GM19025 (cell line): ENCODE measurements around the gene RCOR1.
A peak's percentile ranks its signal among the peaks of the same experiment; 100 is the strongest.

Source experiments
- ATAC-seq: cut with Tn5 transposase; IDR thresholded peaks from one replicate; pipeline ENCODE4 v1.9.1; 2021; ENCODE audit warnings: mild to moderate bottlenecking, low read depth, moderate library complexity; ENCODE audit not compliant: unreplicated experiment

RCOR1 gene

GRCh38 chr14:102768223-102769048, 176.0 kb downstream of the RCOR1 start:
- peak; percentile 53 for ATAC-seq

- no peak for ATAC-seq
Observed at GRCh38 chr14:102769049-102769327, 176.5 kb downstream of the RCOR1 start.

- no peak for ATAC-seq
Observed at GRCh38 chr14:102770147-102771123, 178.0 kb downstream of the RCOR1 start.

- ATAC-seq = no peak
Observed at GRCh38 chr14:102771144-102771543, 178.7 kb downstream of the RCOR1 start.

- ATAC-seq = no peak
Observed at GRCh38 chr14:102772781-102773570, 180.5 kb downstream of the RCOR1 start.

GRCh38 chr14:102774391-102775153, 182.1 kb downstream of the RCOR1 start:
- ATAC-seq = no peak

- ATAC-seq = no peak
Observed at GRCh38 chr14:102775855-102776760, 183.7 kb downstream of the RCOR1 start.

- ATAC-seq = peak; percentile 66
Observed at GRCh38 chr14:102776761-102777710, 184.6 kb downstream of the RCOR1 start, which contains the start of gene TRAF3. TSS of gene TRAF3 (plus strand) at chr14:102777449. CDS start at chr14:102870202, 92,753 bp downstream.

- ATAC-seq = peak; percentile 22
Observed at GRCh38 chr14:102777711-102778337, 185.4 kb downstream of the RCOR1 start.

GRCh38 chr14:102778338-102779083, 186.1 kb downstream of the RCOR1 start:
- no peak for ATAC-seq

- ATAC-seq = no peak
Observed at GRCh38 chr14:102779084-102779462, 186.6 kb downstream of the RCOR1 start.

- ATAC-seq = no peak
Observed at GRCh38 chr14:102779574-102780315, 187.3 kb downstream of the RCOR1 start.
